ENCODE data around the gene MAP3K12.
"Not testable (repeated sequence)": the region's sequence is repeated elsewhere in the genome, so short reads cannot be mapped to it uniquely, and the experiment has no call there.

GRCh38 chr12:53435326-53435725, 63.9 kb downstream of the MAP3K12 start:
- not testable (repeated sequence) for TF ChIP-seq CTCF (conservative IDR thresholded peaks at IDR 0.05; ENCODE audit: low read length); EZH2phosphoT487 (IDR thresholded peaks at IDR 0.05; ENCODE audit: borderline replicate concordance, low read depth, low read length)
